ENCODE measurements around the gene TTC13. TPM values are rescaled to one million over a fixed set of nuclear protein-coding genes. Genes with fewer than 3 reads are reported as not detected.

Gene TTC13
- total RNA-seq, 1 experiment from 2014 or later = 30.1 TPM

GRCh38 chr1:230875370-230875769 lies 103.3 kb downstream of the TTC13 start:
- no peaks in the 10 kb centered on the region for H3K36me3 ChIP-seq (ENCODE audit: insufficient read depth, low read length, poor library complexity, severe bottlenecking)
- no peak overlapping the region for H3K4me3 ChIP-seq (ENCODE audit: low read depth, low read length, poor library complexity, severe bottlenecking)
- H3K4me1 ChIP-seq (ENCODE audit: insufficient read depth, low read length, poor library complexity, severe bottlenecking) = peaks cover 6% of the 10 kb centered on the region
- intact Hi-C loops (cut with micrococcal nuclease; ENCODE audit: unreplicated experiment) = no loop called here
- POLR2A ChIA-PET (ENCODE audit: low non-redundant PET) = no interaction called here
- no peak for DNase-seq (ENCODE audit: low spot score)
- CTCF ChIA-PET = no interaction called here
- H3K27me3 ChIP-seq (replicated peaks; ENCODE audit: insufficient read depth, low read depth, low read length, poor library complexity) = no peaks in the 10 kb centered on the region
- no TSS peak for BruUV-seq (replicated peaks)
- no peak overlapping the region for H3K27ac ChIP-seq (ENCODE audit: low read depth, low read length, poor library complexity, severe bottlenecking)
- TF ChIP-seq EZH2 (IDR thresholded peaks at IDR 0.05; ENCODE audit: borderline replicate concordance, low read depth, low read length, poor library complexity, severe bottlenecking) (no peak), CTCF (conservative IDR thresholded peaks at IDR 0.05; ENCODE audit: low read depth, low read length) (no peak)
- H3K9me3 ChIP-seq (ENCODE audit: low read depth, low read length, poor library complexity, severe bottlenecking) = no peaks in the 10 kb centered on the region

GRCh38 chr1:230870916-230871315 lies 107.7 kb downstream of the TTC13 start:
- Histone ChIP-seq H3K36me3 (ENCODE audit: insufficient read depth, low read length, poor library complexity, severe bottlenecking) (no peaks in the 10 kb centered on the region), H3K27ac (ENCODE audit: low read depth, low read length, poor library complexity, severe bottlenecking) (no peak overlapping the region), H3K4me3 (ENCODE audit: low read depth, low read length, poor library complexity, severe bottlenecking) (no peak overlapping the region), H3K4me1 (ENCODE audit: insufficient read depth, low read length, poor library complexity, severe bottlenecking) (peaks cover 21% of the 10 kb centered on the region), H3K27me3 (replicated peaks; ENCODE audit: insufficient read depth, low read depth, low read length, poor library complexity) (no peaks in the 10 kb centered on the region), H3K9me3 (ENCODE audit: low read depth, low read length, poor library complexity, severe bottlenecking) (no peaks in the 10 kb centered on the region)
- no TSS peak for BruUV-seq (replicated peaks)
- no peak for TF ChIP-seq CTCF (conservative IDR thresholded peaks at IDR 0.05; ENCODE audit: low read depth, low read length)
- TF ChIP-seq EZH2 (IDR thresholded peaks at IDR 0.05; ENCODE audit: borderline replicate concordance, low read depth, low read length, poor library complexity, severe bottlenecking) = no peak
- POLR2A ChIA-PET (ENCODE audit: low non-redundant PET) = no interaction called here
- CTCF ChIA-PET = no interaction called here
- no peak for DNase-seq (ENCODE audit: low spot score)
- intact Hi-C loops (cut with micrococcal nuclease; ENCODE audit: unreplicated experiment) = no loop called here

- no peaks in the 10 kb centered on the region for H3K9me3 ChIP-seq (ENCODE audit: low read depth, low read length, poor library complexity, severe bottlenecking)
- H3K36me3 ChIP-seq (ENCODE audit: insufficient read depth, low read length, poor library complexity, severe bottlenecking) = no peaks in the 10 kb centered on the region
- DNase-seq (ENCODE audit: low spot score) = no peak
- ChIA-PET POLR2A (ENCODE audit: low non-redundant PET) (no interaction called here), CTCF (no interaction called here)
- intact Hi-C loops (cut with micrococcal nuclease; ENCODE audit: unreplicated experiment) = no loop called here
- H3K4me1 ChIP-seq (ENCODE audit: insufficient read depth, low read length, poor library complexity, severe bottlenecking) = peaks cover 21% of the 10 kb centered on the region
- H3K27ac ChIP-seq (ENCODE audit: low read depth, low read length, poor library complexity, severe bottlenecking) = no peak overlapping the region
- no peak for TF ChIP-seq EZH2 (IDR thresholded peaks at IDR 0.05; ENCODE audit: borderline replicate concordance, low read depth, low read length, poor library complexity, severe bottlenecking)
- TF ChIP-seq CTCF (conservative IDR thresholded peaks at IDR 0.05; ENCODE audit: low read depth, low read length) = no peak
- H3K27me3 ChIP-seq (replicated peaks; ENCODE audit: insufficient read depth, low read depth, low read length, poor library complexity) = no peaks in the 10 kb centered on the region
- peak overlapping the region; percentile 81 for H3K4me3 ChIP-seq (ENCODE audit: low read depth, low read length, poor library complexity, severe bottlenecking)
- BruUV-seq (replicated peaks) = TSS peak; percentile 78
These were observed 109.2 kb downstream of the TTC13 start for GRCh38 chr1:230869500-230869899.
